ENCODE data around the gene THOC5.

The THOC5 gene

GRCh38 chr22:29477723-29478318, 75.7 kb downstream of the THOC5 start:
- no peak for DNase-seq (ENCODE audit: low read depth in 2 of 2)

DNA sequence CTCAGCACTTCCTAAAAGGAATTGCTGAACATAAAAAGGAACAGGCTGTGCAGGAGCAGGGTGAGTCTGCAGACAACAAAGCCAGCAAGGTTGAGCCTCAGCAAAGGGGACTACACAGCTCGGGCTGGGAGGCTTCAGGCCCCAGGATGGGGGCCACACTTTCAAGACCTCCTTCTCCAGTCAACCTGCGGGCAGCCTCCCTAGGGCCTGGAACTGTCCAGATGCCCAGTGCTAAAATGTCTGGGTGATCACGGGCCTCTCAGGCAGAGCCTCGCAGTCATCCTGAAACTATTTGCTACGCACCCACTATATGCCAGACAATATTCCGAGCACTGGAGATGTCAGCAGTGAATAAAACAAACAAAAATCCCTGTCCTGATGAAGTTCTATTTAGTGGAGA, 77.4 kb downstream of the THOC5 start:
- DNase-seq (ENCODE audit: low read depth in 2 of 2), result no peak

DNA sequence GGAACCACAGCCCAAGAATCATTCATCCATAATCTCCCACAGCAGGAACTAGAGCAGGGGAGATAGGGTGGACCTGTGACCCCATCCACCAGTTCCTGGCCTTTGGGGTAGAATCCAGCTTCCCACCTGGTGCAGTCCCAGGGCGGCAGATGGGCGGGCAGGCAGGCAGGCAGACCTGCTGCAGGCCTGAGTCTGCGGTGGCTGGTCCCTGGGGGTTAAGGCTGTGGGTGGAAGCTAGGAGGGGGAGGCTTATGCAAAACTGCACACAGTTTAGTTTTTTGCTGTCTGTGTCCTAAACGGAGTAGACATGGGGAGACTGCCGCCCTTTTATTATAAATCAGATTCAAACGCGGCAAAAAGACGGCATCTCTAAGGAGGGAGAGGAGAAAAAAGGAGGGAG, 78.0 kb downstream of the THOC5 start:
- no peak for DNase-seq (ENCODE audit: low read depth in 2 of 2)

DNA sequence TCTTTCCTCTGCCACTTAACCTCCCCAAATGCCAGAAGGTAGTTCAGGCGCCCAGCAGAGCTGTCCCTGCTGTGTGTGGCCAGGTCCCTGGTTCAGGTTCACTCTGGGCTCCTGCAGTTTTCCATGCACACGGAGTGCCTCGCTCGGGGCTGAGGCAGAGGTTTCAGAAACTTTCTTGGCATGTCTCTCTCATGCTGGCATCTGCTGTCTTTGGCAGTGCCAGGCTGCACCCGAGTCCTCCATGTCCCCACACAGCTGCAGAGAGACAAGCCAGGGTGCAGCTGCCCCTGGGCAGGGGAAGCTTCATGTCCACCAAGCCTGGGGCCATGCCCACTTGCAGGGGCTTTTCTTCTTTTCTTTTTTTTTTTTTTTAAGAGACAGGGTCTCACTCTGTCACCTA, 80.6 kb downstream of the THOC5 start:
- DNase-seq (ENCODE audit: low read depth in 2 of 2), result no peak

GRCh38 chr22:29470159-29470855, 83.2 kb downstream of the THOC5 start:
- peak; percentile 49 to 56 for DNase-seq (ENCODE audit: low read depth in 2 of 2)

GRCh38 chr22:29469755-29470154, 83.8 kb downstream of the THOC5 start:
- no peak for DNase-seq (ENCODE audit: low read depth in 2 of 2)

DNA sequence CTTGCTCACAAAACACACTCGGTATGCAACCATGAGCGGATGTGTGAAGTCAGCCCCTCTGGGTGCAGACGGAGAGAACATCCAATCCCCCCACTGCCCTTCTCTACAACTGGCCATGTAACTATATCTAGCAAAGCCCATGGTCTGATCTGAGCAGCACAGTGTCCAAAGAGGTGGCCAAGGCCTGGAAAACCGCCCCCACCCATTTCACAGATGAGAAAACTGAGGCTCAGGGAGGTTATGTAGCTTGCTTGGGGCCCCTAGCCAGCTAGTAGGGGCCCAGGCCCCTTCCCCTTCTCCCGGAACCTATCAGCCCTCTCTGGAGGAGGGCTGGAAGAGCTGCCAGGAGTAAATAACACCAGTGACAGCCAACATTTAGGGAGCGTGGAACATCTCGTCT, 89.0 kb downstream of the THOC5 start:
- DNase-seq (ENCODE audit: low read depth in 2 of 2), result no peak

GRCh38 chr22:29463629-29464028, 89.9 kb downstream of the THOC5 start:
- DNase-seq (ENCODE audit: low read depth in 2 of 2), result no peak

DNA sequence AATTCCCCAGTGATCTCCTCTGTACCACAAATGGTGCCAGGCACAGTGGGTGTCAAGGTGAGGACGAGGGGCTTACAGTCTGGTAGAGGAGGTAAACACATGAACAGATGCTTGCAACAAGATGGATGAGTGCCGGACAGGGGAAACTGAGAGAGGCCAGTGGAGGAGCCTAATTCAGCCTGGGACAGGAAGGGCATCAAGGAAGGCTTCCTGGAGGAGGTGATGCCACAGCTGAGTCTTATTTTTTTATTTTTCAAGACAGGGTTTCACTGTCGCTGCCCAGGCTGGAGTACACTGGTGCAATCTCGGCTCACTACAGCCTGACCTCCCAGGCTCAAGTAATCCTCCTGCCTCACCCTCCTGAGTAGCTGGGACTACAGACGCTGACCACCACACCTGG, 92.3 kb downstream of the THOC5 start:
- no peak for DNase-seq (ENCODE audit: low read depth in 2 of 2)

DNA sequence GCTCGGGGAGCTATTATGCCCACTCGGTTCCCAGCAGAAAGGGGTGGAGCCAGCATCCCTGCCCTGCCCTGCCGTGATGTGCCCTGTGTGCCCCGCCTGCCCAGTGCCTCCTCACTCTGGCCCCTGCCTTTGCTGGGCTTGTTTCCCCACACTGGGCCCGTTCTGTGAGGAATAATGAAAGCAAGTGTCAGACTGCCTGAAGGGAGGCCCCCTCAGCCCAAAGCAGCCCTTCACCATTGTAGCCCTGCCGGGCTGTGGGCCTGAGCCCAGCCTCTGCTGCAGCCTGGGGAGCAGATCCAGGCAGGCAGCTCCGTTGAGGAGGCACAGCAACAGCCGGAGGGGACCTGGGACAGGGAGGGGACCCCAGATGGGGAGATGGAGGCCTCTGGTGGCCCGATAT, 93.8 kb downstream of the THOC5 start:
- no peak for DNase-seq (ENCODE audit: low read depth in 2 of 2)

GRCh38 chr22:29458551-29458950, 95.0 kb downstream of the THOC5 start:
- DNase-seq (ENCODE audit: low read depth in 2 of 2), result no peak

- no peak for DNase-seq (ENCODE audit: low read depth in 2 of 2)
These were observed 95.8 kb downstream of the THOC5 start for GRCh38 chr22:29457730-29458129.

GRCh38 chr22:29456211-29456671, 97.3 kb downstream of the THOC5 start:
- no peak for DNase-seq (ENCODE audit: low read depth in 2 of 2)

All from stimulated activated CD8-positive, alpha-beta memory T cell treated with anti-CD3 and anti-CD28 coated beads, Interleukin-15, amount 100 ng/mL, for 48 hours (primary cell).